GM21723 (cell line): Measurements from ENCODE around the gene C16orf90.

ENCODE experiments used
- ATAC-seq: cut with Tn5 transposase; IDR thresholded peaks from one replicate; pipeline ENCODE4 v1.9.1; 2021; ENCODE audit warnings: mild to moderate bottlenecking, moderate library complexity; ENCODE audit not compliant: unreplicated experiment

The C16orf90 gene

GRCh38 chr16:3467921-3468320 lies 27.4 kb downstream of the C16orf90 start:
- no peak for ATAC-seq

GRCh38 chr16:3467182-3467581 lies 28.1 kb downstream of the C16orf90 start:
- no peak for ATAC-seq

GRCh38 chr16:3465911-3466584 lies 29.2 kb downstream of the C16orf90 start:
- no peak for ATAC-seq

- no peak for ATAC-seq
Measured at GRCh38 chr16:3465301-3465700, 30.0 kb downstream of the C16orf90 start.

DNA sequence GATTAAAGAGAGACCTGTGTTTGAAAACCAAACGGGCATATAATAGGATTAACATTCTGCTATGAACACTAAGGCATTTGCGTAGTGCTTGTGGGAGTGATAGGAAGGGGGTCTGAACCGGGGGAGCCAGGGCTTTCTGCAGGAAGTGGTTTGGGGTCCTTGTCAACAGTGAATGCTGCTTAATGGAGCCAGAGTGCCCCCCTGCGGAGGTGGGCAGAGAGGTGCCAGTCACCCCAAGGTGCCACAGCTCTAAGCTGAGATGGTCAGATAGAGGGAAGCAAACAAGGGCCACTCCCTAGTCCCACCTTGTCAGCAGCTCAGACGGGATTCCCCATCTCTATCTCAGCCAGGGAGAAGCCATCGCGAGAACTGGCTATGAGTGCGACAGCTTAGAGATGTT lies 34.1 kb downstream of the C16orf90 start:
- no peak for ATAC-seq

DNA sequence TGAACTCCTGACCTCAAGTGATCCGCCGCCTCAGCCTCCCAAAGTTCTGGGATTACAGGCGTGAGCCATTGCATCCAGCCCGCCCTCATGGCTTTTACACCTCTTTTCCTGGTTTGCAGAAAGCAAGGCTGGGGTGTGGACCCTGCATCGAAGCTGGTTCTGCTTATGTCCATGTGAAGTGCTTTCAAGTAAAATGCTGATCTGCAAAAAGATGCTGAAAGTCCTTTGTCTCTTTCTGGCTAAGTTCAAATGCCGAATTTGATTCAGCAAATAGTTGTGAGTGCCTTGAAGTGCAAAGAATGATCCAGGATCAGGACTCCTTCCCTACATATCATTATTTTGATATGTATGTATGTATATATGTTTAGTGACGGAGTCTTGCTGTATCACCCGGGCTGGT lies 34.7 kb downstream of the C16orf90 start:
- ATAC-seq = no peak

GRCh38 chr16:3460121-3460520 lies 35.2 kb downstream of the C16orf90 start:
- ATAC-seq = no peak

DNA sequence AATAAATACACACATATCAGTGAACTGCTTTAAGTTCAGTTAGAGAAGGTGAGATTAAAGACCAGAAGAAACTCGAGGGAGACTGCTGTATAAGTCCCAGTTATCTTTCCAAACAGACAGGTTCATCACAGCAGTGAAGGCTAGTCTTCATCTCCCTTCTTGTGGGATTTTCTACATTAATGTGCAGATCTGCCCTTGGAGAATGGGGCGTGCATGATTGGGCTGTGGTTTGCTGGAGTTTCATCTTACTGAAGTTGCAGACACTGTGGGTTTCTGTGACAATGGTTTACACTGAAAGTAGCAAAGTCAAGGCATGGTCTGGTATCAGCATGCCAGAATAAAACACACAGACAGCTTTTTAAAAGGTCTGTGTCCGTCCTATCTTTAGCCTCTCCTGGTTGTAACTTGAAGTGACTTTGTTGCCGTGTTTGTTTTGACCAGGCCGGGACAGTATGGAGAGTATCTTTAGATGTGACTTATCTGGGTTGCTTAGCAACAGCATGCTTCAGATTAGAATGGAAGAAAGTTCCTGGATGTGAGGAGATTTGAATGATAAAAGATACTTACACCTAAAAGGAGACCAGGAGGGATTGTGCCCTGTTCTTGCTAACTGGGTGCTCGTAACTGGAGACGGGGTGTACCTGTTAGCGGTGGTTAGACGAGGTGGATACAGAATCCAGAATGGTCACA lies 35.7 kb downstream of the C16orf90 start:
- ATAC-seq = no peak

DNA sequence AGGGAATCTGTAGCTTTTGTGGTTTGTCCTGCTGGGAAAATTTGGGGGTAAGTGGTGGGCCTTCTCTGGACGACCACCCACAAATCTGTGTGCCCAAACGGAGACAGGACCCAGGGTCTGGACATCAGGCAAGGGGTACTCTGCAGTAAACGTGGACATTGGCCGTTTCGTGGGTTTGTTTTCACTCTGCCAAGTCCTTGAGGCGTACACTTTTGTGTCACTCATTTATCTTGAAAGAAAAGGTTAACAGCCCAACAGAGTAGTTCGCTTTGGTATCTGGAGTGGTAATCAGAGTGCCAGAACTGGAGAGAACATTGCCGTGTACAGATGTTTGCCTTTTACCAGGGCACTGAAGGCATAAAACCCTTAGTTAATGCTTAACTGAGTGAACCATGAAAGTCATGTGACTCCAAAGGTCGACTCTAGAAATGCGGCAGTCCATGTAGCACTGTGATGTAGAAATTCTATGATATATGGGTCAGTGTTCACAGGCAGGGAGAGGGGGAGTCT lies 36.4 kb downstream of the C16orf90 start:
- no peak for ATAC-seq

- ATAC-seq = peak; percentile 31
Measured at GRCh38 chr16:3458278-3458851, 36.9 kb downstream of the C16orf90 start.

GRCh38 chr16:3457434-3458252 lies 37.6 kb downstream of the C16orf90 start:
- ATAC-seq = peak; percentile 75

DNA sequence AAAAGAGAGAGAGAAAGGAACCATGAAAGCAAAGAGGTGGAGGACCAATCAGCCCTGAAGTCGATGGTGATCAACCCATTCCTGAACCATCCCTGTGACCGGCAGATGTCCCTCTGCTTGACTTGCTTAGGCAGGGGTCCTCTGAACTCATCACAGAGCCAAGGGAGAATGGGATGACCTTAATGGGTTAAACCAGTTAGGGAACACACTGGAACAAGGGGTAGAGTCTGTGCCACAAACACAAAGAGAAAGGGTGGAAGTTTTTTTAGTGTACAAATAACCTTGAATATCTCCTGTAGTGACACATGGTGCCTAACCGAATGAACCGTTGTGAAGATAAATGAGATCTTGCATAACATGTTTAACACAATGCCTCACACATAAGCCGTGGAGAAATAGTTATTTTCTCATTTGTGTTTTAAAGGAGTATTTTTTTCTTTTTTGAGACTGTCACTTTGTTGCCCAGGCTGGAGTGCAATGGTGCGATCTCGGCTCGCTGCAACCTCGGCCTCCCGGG lies 40.6 kb downstream of the C16orf90 start:
- no peak for ATAC-seq

GRCh38 chr16:3454093-3454492 lies 41.2 kb downstream of the C16orf90 start:
- ATAC-seq = no peak

- no peak for ATAC-seq
Measured at GRCh38 chr16:3444032-3444388, 51.3 kb downstream of the C16orf90 start.
